SH-SY5Y (cell line): ENCODE measurements around the gene BMX.

Experiments
- GATA2 ChIP-seq: IDR thresholded peaks from 2 replicates; pipeline ENCODE4 v1.6.1; 2011; ENCODE audit warnings: mild to moderate bottlenecking, low read depth, low read length
- GATA3 ChIP-seq: IDR thresholded peaks from 2 replicates; pipeline ENCODE4 v1.6.1; 2011; ENCODE audit warnings: low read depth, mild to moderate bottlenecking, low read length, moderate library complexity

DNA sequence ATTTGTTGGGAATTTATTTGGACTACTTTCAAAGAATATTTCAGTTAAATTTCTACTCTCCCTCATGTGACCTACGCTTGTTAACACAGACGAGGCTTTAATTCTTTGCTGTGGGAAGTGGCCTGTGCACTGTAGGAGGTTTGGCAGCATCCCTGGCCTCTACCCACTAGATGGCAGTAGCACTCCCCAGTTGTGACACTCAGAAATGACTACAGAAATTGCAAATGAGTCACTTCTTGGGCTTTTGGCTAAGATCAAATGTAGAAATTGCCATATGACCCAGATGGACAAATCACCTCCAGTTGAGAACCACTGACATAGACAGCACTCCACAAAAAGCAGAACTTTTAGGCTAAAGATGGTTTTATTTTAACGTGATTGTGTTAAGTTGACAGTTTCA is 29.6 kb upstream of the BMX start:
- no peak for TF ChIP-seq GATA3
- no peak for TF ChIP-seq GATA2
